Vagina (tissue), 2 donors: ENCODE results near the gene MRPL50.

Source experiments
- POLR2A ChIP-seq, 2 donors: fragments of 450-650 bp; IDR thresholded peaks; one replicate each; pipeline ENCODE4 v1.6.1; 2017; ENCODE audit warnings: antibody characterized with exemption in 2 of 2, mild to moderate bottlenecking in 2 of 2, moderate library complexity in 2 of 2
- POLR2AphosphoS5 ChIP-seq, 2 donors: sonication (generic); formaldehyde crosslinking; IDR thresholded peaks; one replicate each; pipeline ENCODE4 v1.9.0; 2017; ENCODE audit warnings: antibody characterized with exemption in 2 of 2, mild to moderate bottlenecking in 2 of 2, low read depth in 1 of 2; ENCODE audit not compliant: insufficient read depth in 1 of 2
- TF ChIP-seq, protein P1 (sequence below), 3 experiments: fragments of 450-650 bp in 2 of 3; fragments of 200-600 bp in 1 of 3; sonication (generic) in 1 of 3; IDR thresholded peaks; one replicate each; pipeline ENCODE4 v1.5.1; 2017 to 2019; ENCODE audit warnings: antibody characterized with exemption in 3 of 3, mild to moderate bottlenecking in 2 of 3, moderate library complexity in 2 of 3

DNA sequence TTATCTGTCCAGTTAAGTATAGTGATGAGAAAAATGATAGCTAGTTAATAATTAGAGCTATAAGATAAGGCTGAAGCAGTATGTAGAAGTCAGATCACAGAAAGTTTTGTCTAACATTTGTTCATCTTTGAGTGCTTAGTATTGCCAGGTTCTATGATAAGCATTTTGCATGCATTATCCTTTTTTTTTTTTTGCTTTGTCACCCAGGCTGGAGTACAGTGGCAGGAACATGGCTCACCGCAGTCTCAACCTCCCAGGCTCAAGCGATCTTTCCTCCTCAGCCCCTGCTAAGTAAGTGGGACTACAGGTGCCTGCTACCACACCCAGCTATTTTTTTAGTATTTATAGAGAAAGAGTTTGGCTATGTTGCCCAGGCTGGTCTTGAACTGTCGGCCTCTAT is 31.1 kb downstream of the MRPL50 start:
- TF ChIP-seq, protein P1, sequence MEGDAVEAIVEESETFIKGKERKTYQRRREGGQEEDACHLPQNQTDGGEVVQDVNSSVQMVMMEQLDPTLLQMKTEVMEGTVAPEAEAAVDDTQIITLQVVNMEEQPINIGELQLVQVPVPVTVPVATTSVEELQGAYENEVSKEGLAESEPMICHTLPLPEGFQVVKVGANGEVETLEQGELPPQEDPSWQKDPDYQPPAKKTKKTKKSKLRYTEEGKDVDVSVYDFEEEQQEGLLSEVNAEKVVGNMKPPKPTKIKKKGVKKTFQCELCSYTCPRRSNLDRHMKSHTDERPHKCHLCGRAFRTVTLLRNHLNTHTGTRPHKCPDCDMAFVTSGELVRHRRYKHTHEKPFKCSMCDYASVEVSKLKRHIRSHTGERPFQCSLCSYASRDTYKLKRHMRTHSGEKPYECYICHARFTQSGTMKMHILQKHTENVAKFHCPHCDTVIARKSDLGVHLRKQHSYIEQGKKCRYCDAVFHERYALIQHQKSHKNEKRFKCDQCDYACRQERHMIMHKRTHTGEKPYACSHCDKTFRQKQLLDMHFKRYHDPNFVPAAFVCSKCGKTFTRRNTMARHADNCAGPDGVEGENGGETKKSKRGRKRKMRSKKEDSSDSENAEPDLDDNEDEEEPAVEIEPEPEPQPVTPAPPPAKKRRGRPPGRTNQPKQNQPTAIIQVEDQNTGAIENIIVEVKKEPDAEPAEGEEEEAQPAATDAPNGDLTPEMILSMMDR (IDR thresholded peaks at IDR 0.05), result no peak
- TF ChIP-seq POLR2A (IDR thresholded peaks at IDR 0.05), result no peak
- TF ChIP-seq POLR2AphosphoS5 (IDR thresholded peaks at IDR 0.05; ENCODE audit: insufficient read depth in 1 of 2, low read depth in 1 of 2), result no peak
